Measurements from ENCODE around the gene PSRC1.
"Not testable (repeated sequence)": the region's sequence is repeated elsewhere in the genome, so short reads cannot be mapped to it uniquely, and the experiment has no call there.

Gene PSRC1

GRCh38 chr1:109282952-109283747, at the start of gene PSRC1:
Gene PSRC1 (minus strand): TSS chr1:109283145.
- peak; percentile 97 for DNase-seq (ENCODE audit: low spot score)

- no peak for DNase-seq (ENCODE audit: low spot score)
Measured at GRCh38 chr1:109331113-109331512, 48.2 kb upstream of the PSRC1 start.

- DNase-seq (ENCODE audit: low spot score) = no peak
Measured at GRCh38 chr1:109327285-109327684, 44.3 kb upstream of the PSRC1 start.

- no peak for DNase-seq (ENCODE audit: low spot score)
Measured at GRCh38 chr1:109322974-109323373, 40.0 kb upstream of the PSRC1 start.

GRCh38 chr1:109319114-109319513, 36.2 kb upstream of the PSRC1 start:
- no peak for DNase-seq (ENCODE audit: low spot score)

GRCh38 chr1:109316506-109316905, 33.6 kb upstream of the PSRC1 start:
- DNase-seq (ENCODE audit: low spot score) = no peak

GRCh38 chr1:109315288-109315687, 32.3 kb upstream of the PSRC1 start:
- no peak for DNase-seq (ENCODE audit: low spot score)

- DNase-seq (ENCODE audit: low spot score) = no peak
Measured at GRCh38 chr1:109314795-109315194, 31.9 kb upstream of the PSRC1 start.

GRCh38 chr1:109312978-109313775, 30.2 kb upstream of the PSRC1 start:
- no peak for DNase-seq (ENCODE audit: low spot score)

- DNase-seq (ENCODE audit: low spot score) = no peak
Measured at GRCh38 chr1:109312246-109312645, 29.3 kb upstream of the PSRC1 start.

GRCh38 chr1:109309347-109309746, 26.4 kb upstream of the PSRC1 start:
- no peak for DNase-seq (ENCODE audit: low spot score)

GRCh38 chr1:109307274-109308021, 24.5 kb upstream of the PSRC1 start:
- no peak for DNase-seq (ENCODE audit: low spot score)

- DNase-seq (ENCODE audit: low spot score) = no peak
Measured at GRCh38 chr1:109306832-109307273, 23.9 kb upstream of the PSRC1 start, which contains the start of gene MYBPHL. Gene MYBPHL (minus strand): TSS chr1:109307011. CDS start chr1:109306991, 20 bp downstream.

GRCh38 chr1:109305991-109306390, 23.0 kb upstream of the PSRC1 start:
- not testable (repeated sequence) for DNase-seq (ENCODE audit: low spot score)

GRCh38 chr1:109304226-109304920, 21.4 kb upstream of the PSRC1 start:
- no peak for DNase-seq (ENCODE audit: low spot score)

- no peak for DNase-seq (ENCODE audit: low spot score)
Measured at GRCh38 chr1:109301874-109302273, 18.9 kb upstream of the PSRC1 start.

- no peak for DNase-seq (ENCODE audit: low spot score)
Measured at GRCh38 chr1:109300650-109301151, 17.8 kb upstream of the PSRC1 start.

GRCh38 chr1:109299558-109300343, 16.8 kb upstream of the PSRC1 start:
- DNase-seq (ENCODE audit: low spot score) = no peak

- peak; percentile 46 for DNase-seq (ENCODE audit: low spot score)
Measured at GRCh38 chr1:109298666-109299557, 16.0 kb upstream of the PSRC1 start.

GRCh38 chr1:109296782-109297181, 13.8 kb upstream of the PSRC1 start:
- DNase-seq (ENCODE audit: low spot score) = no peak
